Measurements from ENCODE around the gene SUFU.

- TF ChIP-seq POLR2A (IDR thresholded peaks at IDR 0.05; ENCODE audit: low read depth, low read length) (no peak), POLR2AphosphoS5 (IDR thresholded peaks at IDR 0.05; ENCODE audit: low read depth, low read length) (no peak), SPI1 (IDR thresholded peaks at IDR 0.05; ENCODE audit: low read depth, low read length) (no peak), TAF1 (IDR thresholded peaks at IDR 0.05; ENCODE audit: low read depth, low read length) (no peak), PAX5 (IDR thresholded peaks at IDR 0.05; ENCODE audit: insufficient read depth, low read length, severe bottlenecking) (no peak), POU2F2 (IDR thresholded peaks at IDR 0.05; ENCODE audit: low read depth, low read length) (no peak)
Measured at GRCh38 chr10:102545997-102546396, 42.2 kb downstream of the SUFU start.

All from GM12891 (cell line).